MM.1S (cell line): ENCODE measurements around the gene CSNK1G3.

ENCODE experiments used
- EZH2 ChIP-seq: fragments of 300-600 bp; sonication (generic); optimal IDR thresholded peaks from 2 replicates; pipeline ENCODE3; 2017; ENCODE audit warnings: low read depth, mild to moderate bottlenecking, antibody characterized with exemption, low read length, mixed read lengths
- EZH2phosphoT487 ChIP-seq: fragments of 300-600 bp; sonication (generic); IDR thresholded peaks from 2 replicates; pipeline ENCODE4 v1.6.1; 2018; ENCODE audit warnings: antibody characterized with exemption, low read length
- TF ChIP-seq, protein P1 (sequence below): fragments of 300-600 bp; sonication (generic); IDR thresholded peaks from 2 replicates; pipeline ENCODE4 v1.5.1; 2016; ENCODE audit warnings: antibody characterized with exemption, low read length, mixed read lengths

- TF ChIP-seq, protein P1, sequence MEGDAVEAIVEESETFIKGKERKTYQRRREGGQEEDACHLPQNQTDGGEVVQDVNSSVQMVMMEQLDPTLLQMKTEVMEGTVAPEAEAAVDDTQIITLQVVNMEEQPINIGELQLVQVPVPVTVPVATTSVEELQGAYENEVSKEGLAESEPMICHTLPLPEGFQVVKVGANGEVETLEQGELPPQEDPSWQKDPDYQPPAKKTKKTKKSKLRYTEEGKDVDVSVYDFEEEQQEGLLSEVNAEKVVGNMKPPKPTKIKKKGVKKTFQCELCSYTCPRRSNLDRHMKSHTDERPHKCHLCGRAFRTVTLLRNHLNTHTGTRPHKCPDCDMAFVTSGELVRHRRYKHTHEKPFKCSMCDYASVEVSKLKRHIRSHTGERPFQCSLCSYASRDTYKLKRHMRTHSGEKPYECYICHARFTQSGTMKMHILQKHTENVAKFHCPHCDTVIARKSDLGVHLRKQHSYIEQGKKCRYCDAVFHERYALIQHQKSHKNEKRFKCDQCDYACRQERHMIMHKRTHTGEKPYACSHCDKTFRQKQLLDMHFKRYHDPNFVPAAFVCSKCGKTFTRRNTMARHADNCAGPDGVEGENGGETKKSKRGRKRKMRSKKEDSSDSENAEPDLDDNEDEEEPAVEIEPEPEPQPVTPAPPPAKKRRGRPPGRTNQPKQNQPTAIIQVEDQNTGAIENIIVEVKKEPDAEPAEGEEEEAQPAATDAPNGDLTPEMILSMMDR = no peak
- TF ChIP-seq EZH2 (no peak), EZH2phosphoT487 (no peak)
Observed at GRCh38 chr5:123520677-123521247, 8.8 kb downstream of the CSNK1G3 start.
